SK-N-SH treated with all-trans-retinoic acid at 6 μM for 48 hours (cell line): ENCODE results near the gene CDT1.

ENCODE experiments used
- ATAC-seq: fragments of 200-7000 bp; cut with Tn5 transposase; 3 replicates; pipeline ENCODE4 v1.9.1; 2020; ENCODE audit warnings: mild to moderate bottlenecking, moderate library complexity
- ARNTL ChIP-seq: fragments of 450-650 bp; formaldehyde crosslinking; IDR thresholded peaks from 2 replicates; pipeline ENCODE4 v1.5.0; 2020; ENCODE audit warnings: low read depth, mild to moderate bottlenecking, moderate library complexity, borderline replicate concordance
- BACH2 ChIP-seq: fragments of 250-450 bp; sonication (Bioruptor Pico); IDR thresholded peaks from 2 replicates; pipeline ENCODE4 v1.9.0; 2021; ENCODE audit warnings: mild to moderate bottlenecking, borderline replicate concordance
- CREB5 ChIP-seq: fragments of 250-450 bp; sonication (Bioruptor Pico); IDR thresholded peaks from 2 replicates; pipeline ENCODE4 v1.5.1; 2020; ENCODE audit warnings: low read depth, mild to moderate bottlenecking, moderate library complexity
- CSDC2 ChIP-seq: fragments of 250-450 bp; sonication (Bioruptor Pico); IDR thresholded peaks from 2 replicates; pipeline ENCODE4 v1.5.0; 2020; ENCODE audit warnings: mild to moderate bottlenecking, moderate library complexity
- ESRRG ChIP-seq: fragments of 250-450 bp; sonication (Bioruptor Pico); IDR thresholded peaks from 2 replicates; pipeline ENCODE4 v1.6.1; 2021; ENCODE audit warnings: mild to moderate bottlenecking
- ISL1 ChIP-seq: fragments of 250-450 bp; sonication (Bioruptor Pico); IDR thresholded peaks from 2 replicates; pipeline ENCODE4 v2.1.2; 2022; ENCODE audit warnings: mild to moderate bottlenecking, moderate library complexity
- OSR1 ChIP-seq: fragments of 250-450 bp; sonication (Bioruptor Pico); IDR thresholded peaks from 2 replicates; pipeline ENCODE4 v1.8.0; 2022; ENCODE audit warnings: moderate library complexity, mild to moderate bottlenecking, inconsistent platforms
- PPARA ChIP-seq: fragments of 250-450 bp; sonication (Bioruptor Pico); IDR thresholded peaks from 2 replicates; pipeline ENCODE4 v1.5.0; 2020; ENCODE audit warnings: mild to moderate bottlenecking, borderline replicate concordance
- RARB ChIP-seq: fragments of 250-450 bp; sonication (Bioruptor Pico); IDR thresholded peaks from 2 replicates; pipeline ENCODE4 v1.8.0; 2021; ENCODE audit warnings: mild to moderate bottlenecking, moderate library complexity
- TOX ChIP-seq: fragments of 250-450 bp; sonication (Bioruptor Pico); IDR thresholded peaks from 2 replicates; pipeline ENCODE4 v1.8.0; 2021; ENCODE audit warnings: mild to moderate bottlenecking, moderate library complexity, borderline replicate concordance
- TSHZ2 ChIP-seq: fragments of 250-450 bp; sonication (Bioruptor Pico); IDR thresholded peaks from 2 replicates; pipeline ENCODE4 v1.5.0; 2020; ENCODE audit warnings: mild to moderate bottlenecking, moderate library complexity
- ZC3H10 ChIP-seq: fragments of 250-450 bp; sonication (Bioruptor Pico); IDR thresholded peaks from 2 replicates; pipeline ENCODE4 v1.5.1; 2021; ENCODE audit warnings: mild to moderate bottlenecking, moderate library complexity
- ZFP3 ChIP-seq: fragments of 250-450 bp; sonication (Bioruptor Pico); IDR thresholded peaks from 2 replicates; pipeline ENCODE4 v1.5.0; 2020; ENCODE audit warnings: mild to moderate bottlenecking, moderate library complexity
- ZFP30 ChIP-seq: fragments of 450-650 bp; formaldehyde crosslinking; IDR thresholded peaks from 2 replicates; pipeline ENCODE4 v1.5.0; 2022; ENCODE audit warnings: mild to moderate bottlenecking, moderate library complexity
- ZNF565 ChIP-seq: fragments of 450-650 bp; formaldehyde crosslinking; conservative IDR thresholded peaks from 2 replicates; pipeline ENCODE4 v1.5.0; 2020; ENCODE audit warnings: low read depth, mild to moderate bottlenecking, moderate library complexity
- ZNF8 ChIP-seq: fragments of 450-650 bp; formaldehyde crosslinking; IDR thresholded peaks from 2 replicates; pipeline ENCODE4 v1.5.0; 2020; ENCODE audit warnings: mild to moderate bottlenecking, moderate library complexity
- TF ChIP-seq, protein P1 (sequence below): fragments of 250-450 bp; sonication (Bioruptor Pico); IDR thresholded peaks from 2 replicates; pipeline ENCODE4 v1.8.0; 2020; ENCODE audit warnings: mild to moderate bottlenecking, moderate library complexity, borderline replicate concordance
- TF ChIP-seq, protein P2 (sequence below): fragments of 250-450 bp; sonication (Bioruptor Pico); IDR thresholded peaks from 2 replicates; pipeline ENCODE4 v1.5.1; 2021; ENCODE audit warnings: mild to moderate bottlenecking, moderate library complexity
- TF ChIP-seq, protein P3 (sequence below): fragments of 250-450 bp; sonication (Bioruptor Pico); IDR thresholded peaks from 2 replicates; pipeline ENCODE4 v1.8.0; 2021; ENCODE audit warnings: low read depth, mild to moderate bottlenecking, moderate library complexity, borderline replicate concordance

CDT1 gene

GRCh38 chr16:88766975-88767374 is 36.6 kb upstream of the CDT1 start (continued):
- TF ChIP-seq, protein P1, sequence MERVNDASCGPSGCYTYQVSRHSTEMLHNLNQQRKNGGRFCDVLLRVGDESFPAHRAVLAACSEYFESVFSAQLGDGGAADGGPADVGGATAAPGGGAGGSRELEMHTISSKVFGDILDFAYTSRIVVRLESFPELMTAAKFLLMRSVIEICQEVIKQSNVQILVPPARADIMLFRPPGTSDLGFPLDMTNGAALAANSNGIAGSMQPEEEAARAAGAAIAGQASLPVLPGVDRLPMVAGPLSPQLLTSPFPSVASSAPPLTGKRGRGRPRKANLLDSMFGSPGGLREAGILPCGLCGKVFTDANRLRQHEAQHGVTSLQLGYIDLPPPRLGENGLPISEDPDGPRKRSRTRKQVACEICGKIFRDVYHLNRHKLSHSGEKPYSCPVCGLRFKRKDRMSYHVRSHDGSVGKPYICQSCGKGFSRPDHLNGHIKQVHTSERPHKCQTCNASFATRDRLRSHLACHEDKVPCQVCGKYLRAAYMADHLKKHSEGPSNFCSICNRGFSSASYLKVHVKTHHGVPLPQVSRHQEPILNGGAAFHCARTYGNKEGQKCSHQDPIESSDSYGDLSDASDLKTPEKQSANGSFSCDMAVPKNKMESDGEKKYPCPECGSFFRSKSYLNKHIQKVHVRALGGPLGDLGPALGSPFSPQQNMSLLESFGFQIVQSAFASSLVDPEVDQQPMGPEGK (CRISPR knock-in tag) = no peak
- TF ChIP-seq ISL1 (no peak), TOX (CRISPR knock-in tag) (no peak), BACH2 (no peak), ESRRG (no peak), ZC3H10 (CRISPR knock-in tag) (no peak)
- TF ChIP-seq, all 23 proteins: peak for 0

- TF ChIP-seq TSHZ2 (CRISPR knock-in tag) (no peak), ZNF8 (CRISPR knock-in tag) (no peak), CSDC2 (no peak), CREB5 (CRISPR knock-in tag) (no peak), ISL1 (no peak), PPARA (CRISPR knock-in tag) (no peak)
- TF ChIP-seq, protein P1 (CRISPR knock-in tag) = no peak
- TF ChIP-seq, protein P2, sequence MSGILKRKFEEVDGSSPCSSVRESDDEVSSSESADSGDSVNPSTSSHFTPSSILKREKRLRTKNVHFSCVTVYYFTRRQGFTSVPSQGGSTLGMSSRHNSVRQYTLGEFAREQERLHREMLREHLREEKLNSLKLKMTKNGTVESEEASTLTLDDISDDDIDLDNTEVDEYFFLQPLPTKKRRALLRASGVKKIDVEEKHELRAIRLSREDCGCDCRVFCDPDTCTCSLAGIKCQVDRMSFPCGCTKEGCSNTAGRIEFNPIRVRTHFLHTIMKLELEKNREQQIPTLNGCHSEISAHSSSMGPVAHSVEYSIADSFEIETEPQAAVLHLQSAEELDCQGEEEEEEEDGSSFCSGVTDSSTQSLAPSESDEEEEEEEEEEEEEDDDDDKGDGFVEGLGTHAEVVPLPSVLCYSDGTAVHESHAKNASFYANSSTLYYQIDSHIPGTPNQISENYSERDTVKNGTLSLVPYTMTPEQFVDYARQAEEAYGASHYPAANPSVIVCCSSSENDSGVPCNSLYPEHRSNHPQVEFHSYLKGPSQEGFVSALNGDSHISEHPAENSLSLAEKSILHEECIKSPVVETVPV (CRISPR knock-in tag) = no peak
- ATAC-seq = no peak
These were observed 36.0 kb upstream of the CDT1 start for GRCh38 chr16:88767546-88768070.

DNA sequence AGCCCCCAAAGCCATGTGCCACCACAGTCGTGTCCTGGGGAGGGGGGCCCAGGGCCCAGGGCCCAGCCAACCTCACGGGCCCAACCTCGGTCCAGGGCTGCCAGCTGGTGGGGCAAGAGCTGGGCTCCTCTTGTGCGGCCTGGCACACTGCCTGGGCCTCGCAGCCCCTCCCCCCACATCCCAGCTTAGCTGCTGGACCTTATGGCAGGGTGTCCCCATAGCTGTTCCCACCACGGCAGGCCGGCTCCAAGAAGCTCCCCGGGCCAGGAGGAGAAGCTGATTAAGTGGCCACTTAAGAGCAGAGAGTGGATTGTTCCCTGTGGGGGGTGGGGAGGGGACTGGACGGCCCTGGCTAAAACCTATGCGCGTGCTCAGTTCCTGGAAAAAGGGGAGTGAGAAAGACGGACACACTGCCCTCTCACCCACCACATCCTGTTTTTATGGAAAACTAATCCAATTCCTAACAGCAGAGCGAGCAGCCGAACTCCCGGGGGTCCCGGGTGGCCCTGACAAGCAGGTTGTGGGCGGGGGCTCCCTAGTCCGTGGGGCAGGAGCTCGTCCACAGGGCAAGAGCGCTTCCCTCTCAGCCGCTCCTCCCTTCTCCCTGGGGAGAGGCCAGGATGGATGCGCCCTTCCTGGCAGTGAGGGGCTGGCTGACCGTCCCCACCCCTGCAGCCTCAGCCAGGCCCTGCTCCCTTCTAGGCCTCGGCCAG is 35.4 kb upstream of the CDT1 start:
- peak; percentile 2; the same call in 1 of the 3 replicates for ATAC-seq
- TF ChIP-seq ARNTL (CRISPR knock-in tag) = no peak
- TF ChIP-seq, protein P3, sequence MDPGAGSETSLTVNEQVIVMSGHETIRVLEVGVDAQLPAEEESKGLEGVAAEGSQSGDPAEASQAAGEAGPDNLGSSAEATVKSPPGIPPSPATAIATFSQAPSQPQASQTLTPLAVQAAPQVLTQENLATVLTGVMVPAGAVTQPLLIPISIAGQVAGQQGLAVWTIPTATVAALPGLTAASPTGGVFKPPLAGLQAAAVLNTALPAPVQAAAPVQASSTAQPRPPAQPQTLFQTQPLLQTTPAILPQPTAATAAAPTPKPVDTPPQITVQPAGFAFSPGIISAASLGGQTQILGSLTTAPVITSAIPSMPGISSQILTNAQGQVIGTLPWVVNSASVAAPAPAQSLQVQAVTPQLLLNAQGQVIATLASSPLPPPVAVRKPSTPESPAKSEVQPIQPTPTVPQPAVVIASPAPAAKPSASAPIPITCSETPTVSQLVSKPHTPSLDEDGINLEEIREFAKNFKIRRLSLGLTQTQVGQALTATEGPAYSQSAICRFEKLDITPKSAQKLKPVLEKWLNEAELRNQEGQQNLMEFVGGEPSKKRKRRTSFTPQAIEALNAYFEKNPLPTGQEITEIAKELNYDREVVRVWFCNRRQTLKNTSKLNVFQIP (CRISPR knock-in tag) = no peak
- TF ChIP-seq, protein P1 (CRISPR knock-in tag) = no peak
- no peak for TF ChIP-seq BACH2
- TF ChIP-seq ZFP30 (CRISPR knock-in tag) = no peak
- no peak for TF ChIP-seq TSHZ2 (CRISPR knock-in tag)
- TF ChIP-seq OSR1 = no peak
- TF ChIP-seq ZNF8 (CRISPR knock-in tag) = no peak
- TF ChIP-seq ISL1 = no peak
- TF ChIP-seq ZFP3 (CRISPR knock-in tag) = no peak
- no peak for TF ChIP-seq RARB (CRISPR knock-in tag)
- TF ChIP-seq PPARA (CRISPR knock-in tag) = no peak
- no peak for TF ChIP-seq ZNF565 (CRISPR knock-in tag)
- no peak for TF ChIP-seq ZC3H10 (CRISPR knock-in tag)
- TF ChIP-seq ESRRG = no peak
- TF ChIP-seq CSDC2 = no peak
